Heart left ventricle (tissue), 16 donors: Measurements from ENCODE around the gene NKX2-1. TPM values are rescaled to one million over a fixed set of nuclear protein-coding genes. Genes with fewer than 3 reads are reported as not detected.

ENCODE experiments used
- ATAC-seq, 4 donors: fragments of 200-7000 bp; cut with Tn5 transposase; one replicate each; pipeline ENCODE4 v1.9.1; 2020 to 2022; ENCODE audit warnings: moderate library complexity in 4 of 4, mild to moderate bottlenecking in 3 of 4, moderate number of reproducible peaks in 1 of 4
- DNase-seq, 5 donors: peaks; one replicate each; pipeline ENCODE4 v3.0.0-alpha.2; 2020
- H3K27ac ChIP-seq, 12 donors: fragments of 200-600 bp; sonication (generic) in 4 of 12; one replicate each; pipeline versions ENCODE4 v1.5.0 to v1.8.0; 2016 to 2022; ENCODE audit warnings: mild to moderate bottlenecking in 2 of 12
- H3K27me3 ChIP-seq, 9 donors: fragments of 200-600 bp; sonication (generic) in 2 of 9; one replicate each; pipeline versions ENCODE4 v1.5.1 to v1.8.0; 2016 to 2022; ENCODE audit warnings: mild to moderate bottlenecking in 3 of 9
- H3K36me3 ChIP-seq, 9 donors: fragments of 200-600 bp; sonication (generic) in 2 of 9; one replicate each; pipeline versions ENCODE4 v1.5.0 to v1.8.0; 2018 to 2022; ENCODE audit warnings: mild to moderate bottlenecking in 2 of 9
- H3K4me1 ChIP-seq, 12 donors: fragments of 200-600 bp; sonication (generic) in 4 of 12; one replicate each; pipeline versions ENCODE4 v1.5.0 to v1.8.0; 2016 to 2022; ENCODE audit warnings: mild to moderate bottlenecking in 3 of 12
- H3K4me3 ChIP-seq, 12 donors: fragments of 200-600 bp; sonication (generic) in 4 of 12; one replicate each; pipeline versions ENCODE4 v1.5.0 to v1.8.0; 2017 to 2022; ENCODE audit warnings: mild to moderate bottlenecking in 9 of 12, moderate library complexity in 4 of 12
- H3K9me3 ChIP-seq, 12 donors: fragments of 200-600 bp; sonication (generic) in 4 of 12; one replicate each; pipeline versions ENCODE4 v1.5.0 to v1.8.0; 2016 to 2022; ENCODE audit warnings: mild to moderate bottlenecking in 1 of 12
- CTCF ChIP-seq, 12 donors: fragments of 200-600 bp; sonication (generic) in 4 of 12; IDR thresholded peaks; one replicate each; pipeline versions ENCODE4 v1.5.0 to v1.8.0; 2018 to 2022; ENCODE audit warnings: antibody characterized with exemption in 12 of 12, mild to moderate bottlenecking in 5 of 12
- POLR2A ChIP-seq, 2 donors: fragments of 450-650 bp; IDR thresholded peaks; one replicate each; pipeline ENCODE4 v1.6.1; 2017; ENCODE audit warnings: antibody characterized with exemption in 2 of 2, mild to moderate bottlenecking in 2 of 2, moderate library complexity in 2 of 2
- WGBS, 4 donors: extraction: QIAGEN DNeasy Blood & Tissue Kit in 2 of 4; methylation state at CpG; one replicate each; pipeline versions ENCODE4 v1.1.5 to v1.1.7; 2013 to 2018; 5-methylcytosine and 5-hydroxymethylcytosine counted together
- intact Hi-C, 10 donors: fragments of 100-400 bp; cut with DNase I; formaldehyde crosslinking; loops; one replicate each; pipeline versions ENCODE4 v1.11.1 to v1.14.2; 2022
- polyA plus RNA-seq, 2 donors: library from polyadenylated mRNA; stranded (reverse); fragments of 200-250 nt; gene quantifications; one replicate each; pipeline ENCODE4 v1.2.3, GENCODE V29; 2013
- total RNA-seq, 9 donors: library from RNA; depleted of rRNA in 2 of 9; stranded (reverse); fragments of >200 nt in 2 of 9; fragmentation: NEBNext Ultra II Directional in 3 of 9; extraction: Animal tissue kit (Norgen Biotek cat#: 25700) in 3 of 9; gene quantifications; one replicate each; pipeline versions ENCODE4 v1.1.0 to v1.2.4, GENCODE V29; 2016 to 2023
- donor health status: ischemic (EF 13 %, LVEDD 7.1; RV severe dilation, severe dysfunction).
- donor health status: healthy with polysubstance abuse.
- donor health status: DM: no; HTN: yes; CAD: no.
- donor health status: DM: no; HTN: no; CAD: no.
- donor health status: ischemic (EF 25% LVEDD 6.9; RV normal size, moderate dysfunction).
- donor health status: ischemic (EF 25% LVEDD 5.7; RV mildly dilated, moderate dysfunction).
- donor health status: healthy.
- donor health status: DM: yes; HTN: yes; CAD: no.
- donor health status: ischemic (EF 35%, LVEDD 5.7; RV mildly dilated, moderate dysfunction).
- donor health status: nonischemic (EF 11% LVEDD 7.7; RV severe dilation, severe dysfunction).
- donor health status: DM: yes; HTN: yes; CAD: no.
- donor health status: PGD.
- donor health status: ischemic (EF 29% LVEDD 5.4; RV normal size, mild dysfunction).
- donor health status: nonischemic (EF 23%, LVEDD 6.1; RV moderate dilation, normal function).

Gene NKX2-1
- total and polyA plus RNA-seq, 11 donors: not detected

- no peaks in the 10 kb centered on the region for H3K36me3 ChIP-seq
- H3K9me3 ChIP-seq: no peaks in the 10 kb centered on the region
- intact Hi-C loops: no loop called here
- DNase-seq (no peak), ATAC-seq (no peak)
- peaks cover 0 to 38% (median 7%) of the 10 kb centered on the region in 12 donors for H3K4me1 ChIP-seq
- H3K27ac ChIP-seq: no peak overlapping the region
- H3K27me3 ChIP-seq: peaks cover 58 to 100% (median 97%) of the 10 kb centered on the region in 9 donors
- no peak overlapping the region for H3K4me3 ChIP-seq
- 1 to 3% (median 2%) methylated on average over 37 to 38 of the region's 38 CpGs for WGBS, 4 donors
- TF ChIP-seq CTCF (IDR thresholded peaks at IDR 0.05) (no peak), POLR2A (IDR thresholded peaks at IDR 0.05) (no peak)
Observed at GRCh38 chr14:36514278-36515104, 5.5 kb downstream of the NKX2-1 start.

GRCh38 chr14:36513451-36514277 is 6.4 kb downstream of the NKX2-1 start:
- WGBS, 4 donors: 1 to 2% (median 2%) methylated on average over 25 to 38 of the region's 38 CpGs
- Histone ChIP-seq H3K4me3 (no peak overlapping the region), H3K27me3 (peaks cover 56 to 100% (median 97%) of the 10 kb centered on the region in 9 donors), H3K27ac (no peak overlapping the region), H3K9me3 (no peaks in the 10 kb centered on the region), H3K36me3 (no peaks in the 10 kb centered on the region), H3K4me1 (peaks cover 0 to 30% (median under 1%) of the 10 kb centered on the region in 12 donors)
- intact Hi-C loops: no loop called here
- TF ChIP-seq POLR2A (IDR thresholded peaks at IDR 0.05) (no peak), CTCF (IDR thresholded peaks at IDR 0.05) (no peak)
- ATAC-seq: no peak
- DNase-seq: no peak

GRCh38 chr14:36513012-36513420 is 7.0 kb downstream of the NKX2-1 start:
- H3K36me3 ChIP-seq: no peaks in the 10 kb centered on the region
- no peaks in the 10 kb centered on the region for H3K9me3 ChIP-seq
- no peak overlapping the region for H3K4me3 ChIP-seq
- intact Hi-C loops: no loop called here
- ATAC-seq (no peak), DNase-seq (no peak)
- peaks cover 54 to 100% (median 97%) of the 10 kb centered on the region in 9 donors for H3K27me3 ChIP-seq
- TF ChIP-seq CTCF (IDR thresholded peaks at IDR 0.05) (no peak), POLR2A (IDR thresholded peaks at IDR 0.05) (no peak)
- no peak overlapping the region for H3K27ac ChIP-seq
- H3K4me1 ChIP-seq: peaks cover 0 to 30% (median 0%) of the 10 kb centered on the region in 12 donors
- whole genome bisulfite sequencing, 4 donors: 2 to 4% (median 2%) methylated on average over 17 of the region's 17 CpGs

- TF ChIP-seq POLR2A (IDR thresholded peaks at IDR 0.05) (no peak), CTCF (IDR thresholded peaks at IDR 0.05) (no peak)
- Histone ChIP-seq H3K27me3 (peaks cover 54 to 100% (median 97%) of the 10 kb centered on the region in 9 donors), H3K9me3 (no peaks in the 10 kb centered on the region), H3K4me1 (peaks cover 0 to 27% (median 0%) of the 10 kb centered on the region in 12 donors), H3K36me3 (no peaks in the 10 kb centered on the region), H3K27ac (no peak overlapping the region), H3K4me3 (no peak overlapping the region)
- ATAC-seq (no peak), DNase-seq (no peak)
- intact Hi-C loops: no loop called here
- WGBS, 4 donors: 1 to 3% (median 1%) methylated on average over 9 of the region's 9 CpGs
Observed at GRCh38 chr14:36512585-36513003, 7.4 kb downstream of the NKX2-1 start.
